GM19193 (cell line): ENCODE results near the gene HOXB8.

Experiments used
- POLR2A ChIP-seq: IDR thresholded peaks from 4 replicates; pipeline ENCODE4 v1.6.1; 2011; ENCODE audit not compliant: insufficient read depth, insufficient read length; ENCODE audit errors: extremely low read depth

The HOXB8 gene

DNA sequence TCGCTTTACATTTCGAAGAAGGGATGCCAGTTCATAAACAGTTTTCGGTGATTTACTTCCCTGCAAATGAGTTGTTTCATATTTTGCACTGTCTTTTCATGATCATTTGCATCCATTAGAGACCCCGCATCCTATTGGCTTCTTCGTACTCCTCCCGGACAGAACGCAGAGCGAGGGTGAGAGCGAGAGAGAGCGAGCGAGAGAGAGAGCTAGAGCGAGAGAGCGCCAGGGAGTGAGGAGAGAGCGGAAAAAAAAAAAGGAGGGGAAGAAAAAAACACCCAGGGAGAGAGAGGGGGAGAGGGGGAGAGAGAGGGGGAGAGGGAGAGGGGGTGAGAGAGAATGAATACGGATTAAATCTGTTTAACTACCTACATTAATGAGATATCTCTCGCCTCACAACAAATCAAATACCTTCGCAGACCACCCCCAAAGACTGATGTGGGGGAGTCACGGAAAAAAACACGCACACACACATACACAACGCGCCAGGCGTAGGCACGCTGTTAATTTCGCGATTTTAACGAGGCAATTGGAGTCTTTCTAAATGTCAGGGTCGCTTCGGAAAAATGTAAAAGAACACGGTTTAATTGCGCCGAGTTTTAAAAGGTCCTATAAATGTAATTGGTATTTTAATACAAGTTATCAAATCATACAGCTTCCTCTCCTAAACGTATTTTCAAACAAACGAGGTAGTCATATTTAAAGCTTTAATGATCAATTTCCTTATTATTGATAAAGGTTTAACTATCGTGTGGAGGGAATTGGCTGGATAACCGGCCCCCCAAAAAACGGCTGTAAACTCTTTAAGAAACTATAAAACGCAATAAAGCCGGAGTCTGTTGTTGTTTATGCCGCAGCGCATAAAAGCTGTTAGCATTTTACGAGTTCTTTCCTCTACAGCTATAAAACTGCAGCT, at the start of gene HOXB8:
HOXB8 (minus strand) TSS at position 246 of the 916 bp plus-strand sequence. CDS start 588 bp downstream, outside the sequence.
- no peak for TF ChIP-seq POLR2A

DNA sequence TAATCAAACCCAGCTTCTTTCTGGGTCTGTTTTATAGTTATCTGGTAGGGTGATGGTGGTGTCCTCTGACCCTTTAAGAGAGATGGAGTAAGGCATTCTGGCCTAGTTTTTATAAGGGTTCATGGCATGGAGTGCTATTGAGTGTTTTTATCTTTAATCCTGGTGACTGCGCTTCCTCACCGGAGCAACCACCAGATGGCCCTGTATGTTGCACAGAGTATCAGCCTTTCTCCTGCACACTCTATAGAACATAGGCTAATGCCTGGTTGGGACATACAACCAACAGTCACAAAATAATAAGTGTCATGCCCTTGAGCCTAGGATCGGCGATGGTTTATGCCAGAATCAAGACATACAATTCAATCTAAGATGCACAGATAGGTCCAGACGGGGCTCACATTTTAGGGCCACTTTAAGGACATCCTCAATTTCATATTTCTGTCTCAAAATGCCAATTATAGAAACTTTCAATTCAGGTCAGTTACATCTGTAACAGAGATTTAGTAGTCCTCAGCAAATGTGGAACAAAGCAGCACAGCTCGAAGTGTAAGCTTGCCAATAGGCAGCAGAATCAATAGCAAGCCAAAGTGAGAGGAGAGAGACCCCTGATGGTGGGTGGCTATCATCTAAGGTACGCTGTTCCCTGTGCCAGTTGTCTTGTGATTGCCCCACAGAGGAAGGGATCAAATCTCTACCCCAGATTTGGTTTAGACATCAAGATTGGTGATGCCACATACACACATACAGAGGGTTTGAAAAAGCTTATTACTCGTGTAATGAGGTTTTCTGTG, 48.2 kb upstream of the HOXB8 start:
- TF ChIP-seq POLR2A, result no peak

DNA sequence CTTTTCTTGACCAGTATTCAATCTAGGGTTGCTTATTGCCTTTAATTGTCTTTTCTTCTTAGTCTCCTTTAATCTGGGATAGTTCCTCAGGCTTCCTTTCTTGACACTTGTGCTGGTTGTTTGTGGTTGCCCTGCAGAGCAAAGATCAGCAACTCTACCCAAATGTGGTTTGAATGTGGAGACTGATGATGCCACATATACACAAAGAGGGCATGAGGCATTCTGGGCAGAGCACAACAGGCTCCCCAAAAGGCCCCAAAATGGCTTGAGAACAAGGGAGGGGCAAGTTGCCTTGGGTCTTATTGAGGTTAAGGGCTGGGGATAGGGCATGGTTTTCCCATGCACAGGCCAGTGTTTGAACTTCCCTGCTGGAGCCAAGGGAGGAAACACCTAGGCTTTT, 40.8 kb upstream of the HOXB8 start:
- no peak for TF ChIP-seq POLR2A

DNA sequence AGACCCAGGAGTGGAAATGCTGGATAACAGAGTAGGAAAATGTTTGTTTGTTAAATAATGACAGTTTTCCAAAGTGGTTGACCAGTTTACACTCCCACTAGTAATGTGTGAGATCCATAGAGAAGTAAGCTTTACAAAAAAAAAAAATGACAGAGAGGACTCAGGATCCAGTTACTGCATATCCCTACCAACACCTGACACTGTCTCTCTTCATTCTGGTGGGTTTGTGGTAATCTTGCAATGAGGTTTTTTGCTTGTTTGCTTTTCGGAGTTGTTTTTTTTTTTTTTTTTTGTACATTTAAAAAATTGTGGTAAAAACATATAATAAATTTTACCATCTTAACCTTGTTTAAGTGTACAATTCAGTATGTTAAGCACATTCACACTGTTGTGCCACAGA, 34.6 kb upstream of the HOXB8 start:
- no peak for TF ChIP-seq POLR2A

DNA sequence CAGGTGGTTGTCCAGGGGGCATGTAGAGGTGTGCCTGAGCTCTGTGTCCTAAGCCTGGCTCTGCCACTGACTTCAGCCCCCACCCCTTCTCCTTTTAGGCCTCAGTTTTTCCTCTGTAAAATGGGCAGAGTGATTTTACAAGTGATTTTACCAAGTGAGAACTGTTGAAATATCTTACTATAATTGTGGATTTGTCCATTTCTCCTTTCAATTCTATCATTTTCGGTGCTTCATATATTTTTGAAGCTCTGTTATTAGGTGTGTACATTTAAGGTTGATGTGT, 32.8 kb upstream of the HOXB8 start:
- TF ChIP-seq POLR2A, result no peak

DNA sequence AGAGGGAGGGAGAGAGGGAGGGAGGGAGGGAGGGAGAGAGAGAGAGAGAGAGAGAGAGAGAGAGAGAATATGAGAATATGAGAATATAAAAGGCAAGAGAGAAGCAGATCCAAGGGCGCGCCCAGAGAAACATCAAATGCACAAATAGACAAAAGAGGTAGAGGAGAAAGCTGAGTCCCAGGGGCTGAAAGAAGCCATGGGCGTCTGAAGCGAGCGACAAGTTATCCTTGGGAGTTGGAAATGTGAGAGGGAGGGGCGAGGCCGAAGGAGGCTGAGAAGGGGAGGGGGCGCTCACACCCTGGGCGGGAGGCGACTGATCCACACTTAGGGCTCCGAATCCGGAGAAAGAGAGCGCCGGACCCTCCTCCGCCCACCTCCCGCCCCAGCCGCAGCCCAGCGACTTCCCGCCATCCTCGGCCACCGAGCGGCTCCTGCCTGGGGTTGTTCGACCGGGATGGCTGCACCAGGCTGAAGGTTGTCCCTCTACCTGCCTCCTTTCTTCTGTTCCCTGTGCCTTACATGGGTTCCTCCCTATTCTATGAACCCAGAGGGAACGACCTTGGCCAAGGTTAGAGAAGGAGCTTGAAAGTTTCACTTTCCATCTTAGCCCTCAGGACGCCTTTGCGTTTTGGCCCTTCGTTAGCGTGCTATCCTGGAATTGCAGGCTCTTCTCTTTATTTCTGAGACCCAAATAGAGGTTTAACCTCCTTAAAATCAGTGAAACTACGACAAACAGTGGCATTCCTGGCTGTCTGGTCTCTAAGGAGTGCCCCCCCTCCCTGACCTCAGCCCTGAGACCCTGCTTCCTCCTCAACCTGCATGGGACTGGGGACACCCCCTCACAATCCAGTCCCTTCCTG, 32.2 kb upstream of the HOXB8 start:
- TF ChIP-seq POLR2A, result no peak

DNA sequence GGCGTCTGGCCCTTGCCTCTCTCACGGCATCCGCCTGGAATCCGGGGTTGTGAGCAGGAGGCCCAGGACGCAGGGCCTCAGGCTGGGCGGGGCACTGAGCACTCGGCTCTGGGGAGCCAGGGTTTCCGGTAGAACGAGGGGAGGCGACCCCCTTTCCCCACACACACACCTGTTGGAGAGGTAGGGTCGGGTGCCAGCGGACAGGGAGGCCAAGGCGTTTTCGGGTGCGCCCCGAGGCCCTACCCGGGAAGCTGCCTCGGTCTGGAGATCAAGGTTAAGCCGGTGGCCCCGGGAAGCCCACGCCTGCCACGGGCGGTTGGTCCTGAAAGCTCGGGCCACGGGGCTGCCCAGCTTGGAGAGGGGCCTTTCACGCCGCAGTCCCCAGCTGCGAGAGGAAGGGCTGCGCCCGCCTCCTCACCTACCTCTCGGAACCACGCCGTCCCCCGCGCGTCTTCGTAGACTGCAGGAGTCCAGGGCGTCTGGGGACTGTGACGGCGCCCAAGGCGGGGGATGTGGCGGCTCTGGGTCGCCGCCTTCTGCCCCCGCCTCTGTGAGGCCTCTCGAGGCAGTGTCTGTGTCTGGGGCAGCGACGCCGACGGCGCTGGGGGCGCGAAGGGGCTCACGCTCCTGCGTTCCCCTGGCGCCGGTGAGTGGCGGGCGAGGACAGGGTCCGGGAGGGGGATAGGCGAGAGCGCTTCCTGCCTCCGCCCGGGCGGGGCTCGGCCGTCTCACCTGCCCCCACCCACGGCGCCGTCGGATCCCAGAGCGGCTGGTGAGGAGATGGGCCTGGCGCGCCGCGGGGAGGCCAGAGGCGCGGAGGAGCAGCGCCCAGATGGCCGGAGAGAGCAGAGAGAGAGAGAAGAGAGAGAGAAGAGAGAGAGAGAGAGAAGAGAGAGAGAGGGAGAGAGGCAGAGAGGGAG, 31.4 kb upstream of the HOXB8 start:
- no peak for TF ChIP-seq POLR2A

DNA sequence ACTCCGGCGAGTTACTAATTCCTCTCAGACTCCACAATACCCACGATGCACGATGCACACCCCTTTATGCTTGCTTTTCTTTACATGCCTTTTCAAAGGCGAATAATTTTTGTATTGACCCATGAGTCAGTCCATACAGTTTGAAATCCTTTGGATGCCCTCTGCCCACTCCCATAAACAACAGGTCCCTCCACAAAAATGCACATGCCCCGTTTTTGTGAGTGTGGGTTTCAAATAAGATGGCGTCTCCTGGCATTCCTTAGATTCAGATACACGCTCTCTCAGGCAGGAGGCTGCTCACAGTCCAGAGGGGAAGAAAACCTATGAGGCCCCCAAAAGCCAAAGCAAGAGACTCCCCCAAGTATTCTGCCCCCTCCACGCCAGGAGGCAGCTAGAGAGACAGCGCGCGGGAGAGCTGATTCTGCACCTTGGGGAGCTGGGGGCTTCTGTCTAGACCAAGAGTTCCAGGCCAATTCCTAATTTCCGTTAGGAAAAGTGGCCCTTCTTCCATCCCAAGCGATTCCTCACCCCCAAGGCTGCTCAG, 30.6 kb upstream of the HOXB8 start:
- no peak for TF ChIP-seq POLR2A

DNA sequence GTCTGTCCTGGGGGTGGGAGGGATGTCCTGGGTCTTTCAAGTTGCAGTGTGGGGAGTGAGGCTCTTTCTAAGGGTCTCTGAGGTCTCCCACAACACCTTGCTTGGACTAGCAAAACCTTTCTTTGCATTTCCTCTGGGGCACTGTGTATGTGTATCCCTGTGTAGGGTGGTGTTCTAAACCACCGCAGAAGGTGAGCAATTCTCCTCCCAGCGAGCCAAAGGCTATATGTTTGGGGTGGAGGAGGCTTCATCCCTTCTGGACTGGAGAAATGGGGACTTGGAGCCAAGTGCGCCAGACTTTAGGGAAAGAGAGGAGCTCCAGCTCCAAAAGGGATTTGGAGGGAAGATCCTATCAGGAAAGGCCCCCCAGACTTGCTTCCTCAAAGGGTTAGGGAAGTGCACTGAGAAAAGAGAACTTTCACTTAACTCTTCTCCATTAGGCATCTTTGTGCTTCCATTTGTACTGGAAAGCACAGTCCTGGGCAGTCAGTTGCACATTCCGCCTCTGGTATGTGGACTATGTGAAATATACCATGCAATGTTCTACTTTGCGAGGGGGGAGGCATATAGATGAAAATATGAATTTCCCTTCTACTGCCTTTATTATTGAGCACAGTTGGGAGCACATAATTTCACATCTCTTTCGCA, 29.9 kb upstream of the HOXB8 start:
- TF ChIP-seq POLR2A, result no peak

DNA sequence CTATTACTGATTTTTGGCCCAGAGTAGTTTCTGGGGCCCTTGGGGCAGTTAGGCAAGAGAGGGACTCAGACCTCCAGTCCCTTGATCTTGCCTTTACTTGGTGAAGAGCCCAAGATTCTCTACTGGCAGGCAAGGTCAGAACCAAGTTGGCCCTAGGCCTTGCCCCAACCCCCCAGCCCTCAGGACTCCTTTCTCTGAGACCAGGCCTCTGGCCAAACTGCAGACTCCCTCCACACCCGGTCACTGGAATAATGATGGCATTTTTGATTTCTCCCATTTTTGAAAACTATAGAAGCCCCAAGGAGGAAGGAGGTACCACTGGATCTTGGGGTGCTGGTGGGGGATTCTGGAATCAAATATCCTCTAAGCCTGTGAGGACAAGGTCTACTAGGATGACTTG, 29.1 kb upstream of the HOXB8 start:
- no peak for TF ChIP-seq POLR2A

DNA sequence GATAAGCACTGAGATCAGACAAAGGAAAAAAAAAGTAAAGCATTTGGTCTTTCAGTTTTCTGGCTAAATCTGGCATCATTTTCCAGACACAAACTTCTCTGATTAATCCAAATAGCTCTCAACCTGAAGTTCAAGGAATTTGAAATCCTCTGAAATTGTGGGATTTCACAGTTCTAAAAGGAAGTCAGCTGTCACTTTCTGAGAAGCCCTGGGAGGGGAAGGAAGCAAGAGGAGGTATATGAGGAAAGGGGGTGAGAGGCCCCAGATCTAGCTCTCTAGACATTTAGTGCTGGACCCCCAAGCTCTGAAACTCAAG, 28.6 kb upstream of the HOXB8 start:
- no peak for TF ChIP-seq POLR2A

DNA sequence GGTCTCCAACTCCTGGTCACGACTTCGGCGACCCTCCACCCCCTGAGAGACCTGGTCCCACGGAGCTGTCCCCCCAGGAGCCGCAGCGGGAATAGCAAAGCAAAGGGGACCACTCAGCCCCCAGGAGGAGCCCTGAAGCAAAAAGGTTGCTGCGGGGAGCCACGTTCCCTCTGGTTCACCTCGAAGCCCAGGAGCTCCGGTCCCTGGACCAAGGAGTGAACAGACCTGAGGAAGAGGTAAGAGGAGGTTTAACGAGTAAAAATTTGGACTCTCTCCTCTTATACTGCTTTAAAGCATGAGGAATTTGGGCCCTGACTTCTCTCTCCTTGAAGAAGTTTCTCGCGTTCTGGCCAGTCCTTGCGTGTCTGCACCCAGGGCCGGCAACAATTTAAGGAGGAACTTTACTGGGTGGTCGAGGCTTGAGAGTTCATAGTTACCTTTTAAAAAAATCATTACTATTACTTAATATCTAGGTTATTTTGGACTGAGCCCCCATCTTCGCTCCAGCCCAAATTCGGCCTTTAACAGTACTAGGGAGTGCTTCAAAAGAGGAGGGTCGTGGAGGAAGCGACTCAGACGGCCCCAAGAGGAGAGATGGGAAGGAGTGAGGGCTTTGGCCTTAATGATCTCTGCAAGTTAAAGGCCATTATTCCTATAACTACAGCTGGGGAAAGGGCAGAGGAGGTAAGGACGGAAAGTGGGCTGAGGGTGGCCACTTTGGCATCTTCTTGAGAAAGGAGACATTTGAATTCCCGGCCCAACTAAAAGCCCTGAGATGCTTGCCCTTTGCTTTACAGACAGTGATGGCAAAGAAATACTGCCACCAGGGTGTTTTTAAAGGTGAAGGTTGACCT, 28.0 kb upstream of the HOXB8 start:
- no peak for TF ChIP-seq POLR2A
